Hindlimb muscle (tissue), 1 donor: ENCODE results near the gene WASHC4. TPM values are rescaled to one million over a fixed set of nuclear protein-coding genes. Genes with fewer than 3 reads are reported as not detected.
A peak's percentile ranks its signal among the peaks of the same experiment; 100 is the strongest.
"Not testable (repeated sequence)": the region's sequence is repeated elsewhere in the genome, so short reads cannot be mapped to it uniquely, and the experiment has no call there.

Source experiments
- DNase-seq: peaks from one replicate; pipeline ENCODE4 v3.0.0-alpha.2; 2013
- polyA plus RNA-seq: library from polyadenylated mRNA; unstranded; fragments of 120-200 nt; gene quantifications from one replicate; pipeline ENCODE4 v1.2.1, GENCODE V29; 2013; ENCODE audit not compliant: insufficient read length

The WASHC4 gene
- polyA plus RNA-seq, 1 donor: 30.8 TPM

DNA sequence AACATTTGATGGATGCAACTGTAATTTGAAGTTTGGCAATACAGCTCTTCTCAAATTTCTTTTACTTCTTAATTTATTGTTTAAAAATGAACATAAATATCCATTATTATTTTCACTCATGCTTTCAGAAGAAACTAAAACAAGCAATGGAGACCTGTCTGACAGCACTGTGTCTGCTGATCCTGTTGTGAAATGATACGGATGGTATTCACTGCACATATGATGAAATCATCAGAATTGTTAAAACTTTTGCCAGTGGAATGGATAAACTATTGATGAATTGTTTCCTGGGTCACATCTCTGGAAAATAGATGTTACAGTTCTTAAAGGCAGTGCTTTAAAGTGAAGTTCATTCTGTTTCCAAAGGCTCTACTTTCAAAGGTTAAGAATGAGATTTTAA is 59.2 kb downstream of the WASHC4 start:
- no peak for DNase-seq

DNA sequence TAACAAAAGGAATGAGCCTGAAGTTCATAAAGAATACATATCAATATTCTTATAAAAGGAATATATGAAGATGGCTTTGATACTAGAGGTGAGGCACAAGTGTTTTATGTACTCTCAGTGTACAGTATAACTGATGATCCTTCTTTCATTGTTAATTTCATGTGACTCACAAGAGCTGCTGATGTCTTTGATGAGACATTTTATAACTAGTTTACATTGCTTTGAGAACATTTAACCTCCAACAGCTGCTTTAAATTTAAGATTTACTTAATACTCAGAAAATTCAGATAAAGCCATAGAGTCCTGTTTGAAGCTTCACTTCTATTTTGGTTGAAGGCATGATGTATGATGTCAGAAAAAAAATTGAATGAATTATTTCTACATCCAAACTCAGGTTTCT is 59.8 kb downstream of the WASHC4 start:
- DNase-seq: no peak

DNA sequence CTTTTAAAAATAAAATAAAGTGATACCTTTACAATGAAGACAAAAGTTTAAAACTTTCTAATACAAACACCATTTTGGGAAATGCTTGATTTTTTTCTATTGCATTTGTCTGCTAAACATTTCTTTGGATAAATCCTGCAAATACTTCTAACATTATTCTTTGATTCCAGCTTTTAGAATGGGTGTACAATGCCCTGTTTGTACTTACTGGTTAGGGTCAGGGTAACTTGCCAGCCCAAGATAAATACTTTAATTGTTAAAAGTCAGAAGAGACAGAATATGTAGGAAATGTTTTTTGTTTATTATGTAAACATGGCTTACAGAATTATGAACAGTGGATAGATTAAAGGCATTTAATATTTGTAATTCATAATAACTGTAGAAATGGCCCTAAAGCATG is 60.5 kb downstream of the WASHC4 start:
- DNase-seq: no peak

DNA sequence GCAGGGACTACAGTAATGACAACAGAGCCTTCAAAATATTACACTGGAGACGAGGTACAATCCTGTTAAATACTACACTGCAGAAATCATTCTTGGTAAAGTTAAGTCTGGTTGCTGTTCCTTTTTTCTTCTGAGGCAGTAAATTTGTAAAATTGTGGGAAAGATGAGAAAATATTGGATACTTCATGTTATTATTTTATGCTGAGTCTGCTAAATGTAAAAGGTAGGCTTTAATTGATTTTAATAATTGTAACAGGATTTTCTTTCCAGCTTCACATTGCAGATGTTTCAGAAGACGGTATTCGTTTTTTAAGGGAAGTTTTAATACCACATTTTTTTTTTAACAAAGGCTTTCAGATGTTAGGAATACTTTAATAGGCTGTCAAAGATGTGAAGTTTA is 62.6 kb downstream of the WASHC4 start:
- no peak for DNase-seq

DNA sequence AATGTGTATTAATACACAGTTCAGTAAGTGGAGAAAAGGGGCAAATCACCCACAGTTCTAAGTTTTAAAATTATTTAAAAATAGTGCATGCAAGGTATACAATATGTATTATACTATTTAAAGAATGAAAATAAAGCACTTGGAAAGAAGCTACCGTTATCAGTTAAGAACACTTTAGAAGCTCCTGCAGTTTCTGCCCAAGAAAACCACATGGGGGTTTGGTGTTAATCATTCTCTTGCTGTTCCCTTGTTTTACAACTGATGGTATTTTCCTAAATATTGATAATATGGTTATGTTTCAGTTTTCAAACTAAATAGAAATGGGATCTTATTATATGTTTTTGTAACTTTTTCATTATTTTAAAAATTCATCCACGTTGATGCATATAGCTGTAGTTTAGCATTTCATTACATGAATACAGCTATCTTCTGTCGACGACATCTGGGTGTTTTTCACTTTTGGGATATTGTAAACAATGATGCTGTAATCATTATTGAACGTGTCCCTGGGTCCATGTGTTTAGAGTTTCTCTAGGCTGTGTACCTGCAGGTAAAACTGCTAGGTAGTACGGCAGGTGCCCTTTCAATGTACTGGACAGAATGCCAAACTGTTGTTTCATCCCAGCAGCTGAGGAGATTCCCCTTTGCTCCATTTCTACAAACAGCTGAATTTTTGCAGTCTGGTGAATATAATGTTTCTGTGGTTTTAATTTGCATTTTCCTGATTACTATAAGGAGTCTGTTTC is 64.3 kb downstream of the WASHC4 start:
- DNase-seq: no peak

DNA sequence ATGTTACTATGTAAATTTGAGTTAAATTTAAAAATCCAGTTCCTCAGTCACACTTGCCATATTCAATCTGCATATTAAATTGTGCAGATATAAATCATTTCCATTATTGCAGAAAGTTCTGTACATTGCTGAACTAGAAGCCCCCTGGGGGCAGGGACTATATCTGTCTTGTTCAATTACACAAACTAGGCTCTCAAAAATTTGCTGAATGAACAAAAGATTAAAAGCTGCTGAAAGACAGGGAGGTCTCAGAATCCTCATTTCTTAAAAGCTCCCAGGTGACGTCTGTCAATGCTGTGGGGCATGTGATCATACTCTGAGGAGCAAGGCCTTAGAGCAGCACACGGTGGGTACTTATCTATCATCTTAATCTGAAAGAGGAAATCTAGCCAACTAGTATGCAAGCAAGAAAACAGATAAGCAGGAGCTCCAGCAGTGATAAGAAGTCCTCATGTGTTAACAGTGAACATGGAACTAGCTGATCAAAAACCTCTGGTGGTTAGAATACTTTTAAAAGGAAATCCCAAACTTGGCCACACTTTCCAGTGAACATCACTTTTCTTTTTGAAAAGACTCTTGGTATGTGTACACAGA is 68.0 kb downstream of the WASHC4 start:
- no peak for DNase-seq

DNA sequence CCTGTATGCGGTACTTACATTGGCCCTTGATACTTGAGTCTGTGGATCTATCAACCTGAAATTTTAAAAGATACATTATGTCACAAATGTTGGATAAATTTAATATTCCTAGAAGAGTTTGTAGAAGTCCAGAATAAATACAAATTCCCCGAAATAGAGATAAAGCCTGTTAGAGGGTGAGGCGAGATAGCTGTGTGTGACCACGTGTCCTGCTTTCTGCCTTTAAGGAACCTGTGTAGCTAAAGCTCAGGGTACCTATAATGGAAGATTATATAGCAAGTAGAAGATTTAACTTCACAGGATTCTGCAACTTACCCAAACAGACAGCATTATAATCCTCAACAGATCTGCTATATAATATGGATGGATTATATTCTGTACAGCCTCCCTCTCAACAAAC is 69.7 kb downstream of the WASHC4 start:
- no peak for DNase-seq

DNA sequence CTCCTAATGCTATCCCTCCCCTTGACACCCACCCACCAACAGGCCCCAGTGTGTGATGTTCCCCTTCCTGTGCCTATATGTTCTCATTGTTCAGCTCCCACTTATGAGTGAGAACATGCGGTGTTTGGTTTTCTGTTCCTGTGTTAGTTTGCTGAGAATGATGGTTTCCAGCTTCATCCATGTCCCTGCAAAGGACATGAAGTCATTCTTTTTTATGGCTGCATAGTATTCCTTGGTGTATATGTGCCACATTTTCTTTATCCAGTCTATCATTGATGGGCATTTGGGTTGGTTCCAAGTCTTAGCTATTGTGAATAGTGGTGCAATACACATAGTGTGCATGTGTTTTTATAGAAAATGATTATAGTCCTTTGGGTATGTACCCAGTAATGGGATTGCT is 71.6 kb downstream of the WASHC4 start:
- not testable (repeated sequence) for DNase-seq

DNA sequence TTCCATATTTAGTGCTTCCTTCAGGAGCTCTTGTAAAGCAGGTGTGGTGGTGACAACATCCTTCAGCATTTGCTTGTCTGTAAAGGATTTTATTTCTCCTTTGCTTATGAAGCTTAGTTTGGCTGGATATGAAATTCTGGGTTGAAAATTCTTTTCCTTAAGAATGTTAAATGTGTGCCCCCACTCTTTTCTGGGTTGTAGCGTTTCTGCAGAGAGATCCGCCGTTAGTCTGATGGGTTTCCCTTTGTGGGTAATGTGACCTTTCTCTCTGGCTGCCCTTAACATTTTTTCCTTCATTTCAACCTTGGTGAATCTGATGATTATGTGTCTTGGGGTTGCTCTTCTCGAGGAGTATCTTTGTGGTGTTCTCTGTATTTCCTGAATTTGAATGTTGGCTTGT is 75.9 kb downstream of the WASHC4 start:
- DNase-seq: not testable (repeated sequence)

DNA sequence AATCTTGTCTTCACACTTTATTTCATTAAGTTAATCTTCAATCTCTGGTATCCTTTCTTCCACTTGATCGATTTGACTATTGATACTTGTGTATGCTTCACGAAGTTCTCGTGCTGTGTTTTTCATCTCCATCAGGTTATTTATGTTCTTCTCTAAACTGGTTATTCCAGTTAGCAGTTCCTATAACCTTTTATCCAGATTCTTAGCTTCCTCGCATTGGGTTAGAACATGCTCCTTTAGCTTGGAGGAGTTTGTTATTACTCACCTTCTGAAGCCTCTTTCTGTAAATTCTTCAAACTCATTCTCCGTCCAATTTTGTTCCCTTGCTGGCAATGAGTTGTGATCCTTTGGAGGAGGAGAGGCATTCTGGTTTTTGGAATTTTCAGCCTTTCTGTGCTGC is 76.4 kb downstream of the WASHC4 start:
- DNase-seq: not testable (repeated sequence)

DNA sequence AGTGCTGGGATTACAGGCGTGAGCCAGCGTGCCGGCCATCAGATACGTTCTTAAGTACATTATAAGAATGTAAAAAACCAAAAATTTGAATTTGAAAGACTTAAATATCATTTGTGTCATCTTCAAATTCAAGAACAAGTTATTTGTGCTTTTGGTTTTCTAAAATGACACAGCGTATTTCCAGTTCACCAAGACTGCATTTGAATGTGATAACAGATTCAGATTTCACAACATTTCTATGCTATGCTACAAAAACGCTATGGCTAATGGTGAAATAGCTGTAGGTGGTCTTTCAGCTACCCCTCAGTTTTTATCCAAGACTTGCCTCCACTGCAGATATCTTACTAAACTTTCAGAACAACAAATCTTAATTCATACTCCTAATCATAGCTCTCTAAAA is 81.8 kb downstream of the WASHC4 start:
- no peak for DNase-seq

DNA sequence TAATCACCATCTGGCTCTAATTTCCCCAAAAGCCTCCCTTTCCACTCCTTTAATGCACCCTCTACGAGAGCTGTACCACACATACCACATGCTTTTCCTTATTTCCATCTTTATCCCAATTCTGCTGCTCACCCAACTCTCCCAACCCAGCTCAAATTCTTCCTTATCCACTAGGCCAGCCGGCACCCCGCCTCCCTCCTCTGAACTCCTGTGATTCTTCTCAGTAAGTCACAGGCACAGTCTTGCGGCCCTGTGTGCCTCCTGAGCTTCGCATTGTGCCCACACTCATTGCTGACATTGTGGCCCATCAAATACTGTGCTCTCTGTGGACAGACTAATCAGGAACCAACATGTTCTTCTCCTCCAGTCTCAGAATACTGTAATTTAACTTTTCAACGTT is 83.0 kb downstream of the WASHC4 start:
- no peak for DNase-seq

DNA sequence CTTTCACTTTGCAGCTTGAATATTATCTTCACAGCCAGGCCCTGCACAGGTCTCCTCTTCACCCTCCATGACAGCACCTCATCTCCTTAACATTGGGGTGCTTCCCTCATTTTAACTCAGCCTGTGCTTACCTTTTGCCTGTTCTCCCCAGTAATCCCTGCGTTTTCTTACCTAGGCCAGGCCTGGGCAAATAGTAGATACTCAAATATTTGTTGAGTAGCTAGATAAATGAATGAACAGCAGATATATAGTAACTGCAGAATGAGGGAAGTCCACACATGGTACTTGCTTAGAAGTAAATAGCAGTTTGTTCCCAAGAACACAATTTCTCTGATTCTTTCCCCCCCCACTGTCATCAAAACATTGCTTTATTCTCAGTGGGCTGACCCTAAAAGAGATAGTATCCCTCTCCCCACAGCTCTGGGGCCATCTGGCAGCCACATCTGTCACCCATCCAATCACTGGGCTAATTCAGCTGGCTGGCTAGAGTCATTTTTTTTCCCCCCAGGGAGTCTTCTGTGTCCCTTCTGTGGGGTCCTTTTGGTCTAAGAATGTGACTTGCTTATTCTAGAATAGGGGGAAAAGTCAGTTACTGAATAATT is 85.2 kb downstream of the WASHC4 start:
- no peak for DNase-seq

DNA sequence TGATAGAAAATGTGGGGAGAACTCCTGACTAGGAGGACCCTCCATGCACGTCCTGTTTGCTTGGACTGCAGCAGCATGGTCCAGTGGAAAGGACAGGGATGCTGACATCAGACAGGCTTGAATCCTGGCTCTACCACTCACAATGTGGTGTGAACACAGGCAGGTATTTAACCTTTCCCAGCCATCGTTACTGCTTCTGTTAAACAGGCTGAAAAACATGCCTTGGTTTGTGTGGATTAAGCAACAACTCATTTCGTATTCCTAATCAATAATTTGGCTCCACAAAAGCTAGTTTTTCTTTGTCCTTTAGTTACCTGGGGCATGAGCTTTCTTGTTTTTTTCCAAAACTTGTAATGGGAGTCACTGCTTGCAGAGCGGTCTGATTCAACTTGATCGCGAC is 87.4 kb downstream of the WASHC4 start:
- DNase-seq: no peak

DNA sequence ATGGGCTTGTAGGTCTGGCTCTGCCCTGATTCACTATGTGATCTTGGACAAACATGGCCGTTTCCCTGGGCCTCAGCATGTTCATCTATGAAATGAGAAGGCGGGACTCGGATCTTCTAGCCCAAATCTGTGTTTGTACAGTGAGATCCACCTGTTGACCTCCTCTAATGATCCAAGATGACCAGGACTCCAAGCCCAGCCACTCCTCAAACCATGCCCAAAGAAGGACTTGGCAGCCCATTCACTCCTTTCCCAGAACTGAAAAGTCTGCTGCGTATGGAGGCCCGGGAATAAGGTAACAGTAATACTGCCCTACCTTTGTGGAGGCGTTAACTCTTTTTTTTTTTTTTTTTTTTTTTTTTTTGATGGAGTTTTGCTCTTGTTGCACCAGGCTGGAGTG is 88.6 kb downstream of the WASHC4 start:
- no peak for DNase-seq

DNA sequence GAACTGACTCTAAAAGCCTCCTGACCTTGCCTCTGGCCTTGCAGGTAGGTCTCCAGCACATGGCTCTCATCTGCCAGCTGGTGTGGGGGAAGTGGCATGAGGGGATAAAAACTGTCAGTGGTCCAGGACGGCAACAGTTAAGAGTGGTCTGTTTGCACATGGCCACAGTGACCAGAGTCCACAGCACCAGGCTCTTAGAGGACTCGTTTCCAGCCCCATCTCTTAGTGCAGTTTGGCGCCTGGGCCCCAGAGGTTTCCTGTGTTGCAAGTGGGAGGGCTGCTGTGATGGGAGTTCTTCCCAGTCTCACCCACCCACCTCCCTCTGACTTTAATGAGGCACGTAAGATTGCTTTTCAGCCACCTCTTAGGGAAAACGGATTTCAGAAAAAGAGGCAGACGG is 91.4 kb downstream of the WASHC4 start:
- no peak for DNase-seq

DNA sequence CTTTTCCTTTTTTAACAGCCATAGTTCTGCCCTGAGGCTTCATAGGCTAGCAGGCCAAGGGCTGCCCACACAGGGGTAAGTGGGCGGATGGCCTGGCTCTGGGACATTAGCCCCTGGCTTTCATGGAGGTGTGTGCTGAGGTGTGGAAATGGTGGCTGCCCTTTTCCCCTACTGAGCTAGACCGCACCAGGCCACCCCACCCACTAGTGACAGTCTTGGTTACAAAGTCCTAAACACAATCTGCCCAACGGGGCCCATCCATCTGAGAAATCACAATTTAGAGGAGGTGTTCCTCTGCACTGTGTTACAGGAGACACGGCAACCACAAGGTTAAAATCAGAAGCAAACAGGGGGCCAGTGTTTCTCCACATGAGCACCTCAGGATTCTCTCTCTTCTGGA is 92.9 kb downstream of the WASHC4 start:
- DNase-seq: no peak

DNA sequence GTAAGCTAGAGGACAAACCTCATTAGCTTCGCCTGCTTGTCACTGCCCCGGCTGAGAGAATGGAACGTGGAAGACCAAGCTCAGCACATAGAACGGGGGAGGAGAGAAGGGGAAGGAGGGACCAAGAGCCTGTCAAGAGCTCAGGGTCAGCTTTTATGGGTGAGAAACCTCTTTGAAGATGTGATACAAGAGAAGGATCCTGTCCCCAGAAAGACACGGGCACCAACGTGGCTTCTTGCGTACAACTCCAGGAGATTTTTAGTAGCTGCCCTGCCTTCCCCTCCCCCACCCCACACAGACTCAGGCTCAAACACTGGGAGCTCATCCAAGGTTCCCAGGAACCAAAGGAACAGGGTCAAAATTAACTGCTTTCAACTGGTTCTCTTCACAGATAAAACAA is 93.8 kb downstream of the WASHC4 start:
- no peak for DNase-seq

DNA sequence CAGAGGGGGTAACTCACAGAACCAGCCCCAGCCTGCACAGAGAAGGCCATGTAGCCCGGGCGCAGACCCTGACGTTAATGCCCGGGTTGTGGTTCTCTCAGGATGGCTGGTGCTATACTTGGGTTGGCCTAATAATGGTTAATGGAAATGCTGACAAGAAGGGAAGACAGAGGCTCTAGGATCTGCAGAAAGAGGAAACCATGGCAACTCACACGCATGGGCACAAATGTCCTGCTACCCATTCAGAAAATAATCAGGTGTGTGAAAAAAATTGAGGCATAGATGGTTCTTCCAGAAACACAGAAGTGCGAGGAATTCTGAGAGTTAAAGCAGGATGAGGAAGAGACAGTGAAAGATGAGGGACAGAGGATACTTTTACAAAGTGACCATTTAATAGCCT is 94.7 kb downstream of the WASHC4 start:
- DNase-seq: no peak

DNA sequence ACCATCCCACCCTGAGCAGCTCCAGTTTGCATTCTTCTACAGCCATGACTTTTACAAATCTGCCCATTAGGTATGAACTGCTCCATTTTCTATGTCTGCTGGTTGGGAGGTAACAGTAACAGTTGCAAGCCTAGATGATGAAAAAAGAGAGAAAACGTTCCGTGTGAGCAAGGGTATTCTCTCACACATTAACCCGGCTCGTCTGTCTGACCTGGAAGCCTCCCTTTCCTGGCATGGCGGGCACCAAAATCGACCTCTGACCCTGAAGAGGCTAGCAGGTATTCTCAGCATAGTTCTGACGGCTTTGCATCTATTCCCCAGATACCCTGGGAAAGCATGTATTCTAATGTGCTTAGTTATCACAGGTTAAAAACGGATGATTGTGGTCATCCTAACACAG is 96.6 kb downstream of the WASHC4 start:
- DNase-seq: no peak

DNA sequence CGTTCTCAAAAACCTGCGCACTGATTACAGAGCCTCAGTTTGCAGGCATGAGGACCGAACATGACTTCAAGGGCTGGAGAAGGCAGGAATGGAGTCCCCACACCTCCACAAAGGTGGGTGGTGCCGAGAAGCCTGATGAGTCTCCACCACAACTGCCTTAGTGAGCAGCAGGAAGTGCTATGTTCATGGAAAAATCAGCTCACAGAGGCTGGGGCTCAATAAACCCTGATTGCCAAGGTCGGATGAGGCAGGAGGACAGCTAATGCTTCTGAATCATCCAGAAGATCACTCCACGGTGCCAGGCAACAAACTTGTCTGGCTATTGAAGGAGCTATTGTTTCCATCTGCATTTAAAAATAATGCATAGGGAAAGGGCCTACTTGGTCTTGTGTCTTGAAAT is 97.4 kb downstream of the WASHC4 start:
- DNase-seq: no peak

DNA sequence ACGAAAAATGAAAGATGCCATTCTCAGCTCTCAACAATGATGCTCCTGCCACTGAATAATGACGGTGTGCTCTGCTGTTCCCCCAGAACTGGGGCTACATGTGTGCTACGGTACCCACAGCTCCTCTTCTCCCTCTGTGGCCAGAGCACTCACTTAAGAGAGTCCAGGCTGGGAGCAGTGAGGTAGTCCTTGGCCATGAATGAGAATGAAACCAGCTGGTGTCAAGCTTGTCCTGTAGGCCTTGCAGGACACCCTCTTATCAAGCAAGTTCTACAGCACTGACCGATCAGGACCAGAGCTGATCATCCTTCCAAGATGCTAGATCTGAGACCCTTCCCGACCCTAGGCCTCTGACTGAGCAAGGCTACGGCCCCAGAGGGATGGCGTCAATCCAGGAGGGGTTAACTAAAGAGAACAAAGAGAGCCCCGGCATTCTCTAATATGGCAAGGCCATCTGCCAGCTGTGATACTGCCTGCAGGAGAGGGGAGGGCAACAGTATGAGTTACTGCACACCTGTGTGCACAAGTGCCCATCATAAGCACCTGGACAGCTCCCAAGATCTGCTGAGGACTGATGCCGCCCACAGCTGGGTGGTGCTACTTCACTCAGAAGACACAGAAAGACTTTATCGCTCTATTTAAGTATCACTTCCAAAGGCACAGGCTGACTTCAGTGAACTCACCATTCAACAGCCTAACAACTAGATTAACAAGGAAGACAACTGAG is 98.0 kb downstream of the WASHC4 start:
- DNase-seq: no peak

DNA sequence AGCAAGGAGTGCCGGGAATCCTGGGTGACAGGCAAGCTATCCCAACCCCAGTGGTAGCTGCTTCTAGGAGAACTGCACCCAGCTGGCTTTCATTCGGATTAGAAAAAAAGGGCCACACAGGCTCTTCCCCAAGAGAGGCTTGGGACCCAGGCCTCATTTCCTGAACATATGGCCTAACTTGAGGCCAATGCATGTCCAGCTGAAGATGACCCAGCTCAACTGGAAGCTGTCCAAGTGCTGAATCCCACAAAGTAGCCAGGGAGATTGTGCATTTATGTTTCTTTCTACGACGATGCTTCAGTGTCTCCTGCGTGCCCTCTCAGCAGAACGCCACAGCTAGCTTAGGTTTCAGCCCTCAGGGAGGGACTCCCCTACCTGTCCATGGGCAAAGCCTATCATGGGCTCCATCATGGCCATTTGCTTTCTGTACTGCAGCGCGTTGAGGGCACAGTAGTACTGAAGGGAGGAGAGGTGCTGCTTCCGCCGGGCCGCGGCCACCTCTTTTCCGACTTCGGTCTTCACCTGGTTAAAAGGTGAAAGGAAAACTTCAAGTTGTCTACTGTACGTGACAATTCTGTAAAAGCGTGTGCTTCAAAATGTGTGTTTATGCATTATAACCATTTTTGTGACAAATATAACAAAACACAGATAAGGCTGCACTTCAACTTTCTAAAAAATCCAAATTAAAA is 99.3 kb downstream of the WASHC4 start:
- peak; percentile 17 for DNase-seq
